NCI-H446 (cell line): ENCODE data around the gene RGS14.

Experiments
- DNase-seq, 2 experiments: peaks; one replicate each; lab custom pipeline; 2025; lab: John Stamatoyannopoulos, UW

RGS14 gene

GRCh38 chr5:177357459-177358351 lies at the start of gene RGS14:
Gene RGS14 (plus strand): TSS chr5:177357924. CDS start chr5:177358025, 101 bp downstream.
- no peak for DNase-seq

GRCh38 chr5:177308740-177309139 lies 49.0 kb upstream of the RGS14 start:
- no peak for DNase-seq

GRCh38 chr5:177309351-177310191 lies 48.2 kb upstream of the RGS14 start:
- peak in 1 of 2 experiments; percentile 52 for DNase-seq

GRCh38 chr5:177310332-177310731 lies 47.4 kb upstream of the RGS14 start:
- DNase-seq: no peak

GRCh38 chr5:177310757-177311391 lies 46.9 kb upstream of the RGS14 start:
- no peak for DNase-seq

GRCh38 chr5:177311392-177311722 lies 46.4 kb upstream of the RGS14 start:
- peak in 1 of 2 experiments; percentile 3 for DNase-seq

- DNase-seq: peak; percentile 90 to 98
Measured at GRCh38 chr5:177311723-177312648, 45.7 kb upstream of the RGS14 start, which contains the start of gene MXD3. Gene MXD3 (minus strand): TSS chr5:177311898. CDS start chr5:177311830, 68 bp downstream.

- no peak for DNase-seq
Measured at GRCh38 chr5:177312649-177313181, 45.0 kb upstream of the RGS14 start.

- DNase-seq: no peak
Measured at GRCh38 chr5:177313561-177314259, 44.0 kb upstream of the RGS14 start.

GRCh38 chr5:177314376-177315342 lies 43.1 kb upstream of the RGS14 start:
- DNase-seq: no peak

- no peak for DNase-seq
Measured at GRCh38 chr5:177315411-177315810, 42.3 kb upstream of the RGS14 start.

GRCh38 chr5:177316005-177316404 lies 41.7 kb upstream of the RGS14 start:
- no peak for DNase-seq

- peak; percentile 10 to 76 for DNase-seq
Measured at GRCh38 chr5:177317959-177318377, 39.8 kb upstream of the RGS14 start.

- DNase-seq: no peak
Measured at GRCh38 chr5:177319913-177320588, 37.7 kb upstream of the RGS14 start.

- no peak for DNase-seq
Measured at GRCh38 chr5:177320879-177321278, 36.8 kb upstream of the RGS14 start.

- DNase-seq: no peak
Measured at GRCh38 chr5:177325868-177326381, 31.8 kb upstream of the RGS14 start.

- no peak for DNase-seq
Measured at GRCh38 chr5:177327539-177328522, 29.9 kb upstream of the RGS14 start.
